ENCODE data around the gene EGFR. TPM values are rescaled to one million over a fixed set of nuclear protein-coding genes. Genes with fewer than 3 reads are reported as not detected.
A peak's percentile ranks its signal among the peaks of the same experiment; 100 is the strongest.

The EGFR gene
- total RNA-seq, 4 donors from 2014 or later: 45.5 to 61.1 (median 56.9) TPM

DNA sequence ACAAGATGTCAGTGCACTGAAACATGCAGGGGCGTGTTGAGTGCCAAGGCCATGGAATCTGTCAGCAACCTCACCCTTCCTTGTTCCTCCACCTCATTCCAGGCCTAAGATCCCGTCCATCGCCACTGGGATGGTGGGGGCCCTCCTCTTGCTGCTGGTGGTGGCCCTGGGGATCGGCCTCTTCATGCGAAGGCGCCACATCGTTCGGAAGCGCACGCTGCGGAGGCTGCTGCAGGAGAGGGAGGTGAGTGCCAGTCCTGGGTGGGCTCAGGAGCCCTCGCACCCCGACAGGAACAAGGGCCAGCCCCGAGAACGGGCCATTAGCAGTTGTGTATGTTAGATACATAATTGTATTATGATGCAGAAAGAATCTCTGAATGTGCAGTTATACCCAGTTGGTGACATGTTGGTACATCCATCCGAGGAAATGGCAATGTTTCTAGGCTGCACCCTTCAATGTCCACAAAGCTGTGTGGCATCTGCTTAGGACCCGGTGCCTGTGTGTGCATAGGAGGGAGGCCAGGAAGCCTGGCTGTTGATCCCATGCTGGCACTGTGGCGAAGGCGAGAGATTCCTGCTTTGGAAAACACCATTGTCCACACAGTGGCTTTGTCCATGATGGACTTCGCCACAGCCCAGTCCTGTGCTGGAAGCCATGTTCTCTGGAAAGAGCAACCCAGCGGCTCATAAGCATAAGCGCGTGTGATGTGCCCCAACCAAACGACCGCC, 154.2 kb downstream of the EGFR start:
- no peaks in the 10 kb centered on the region for H3K27me3 ChIP-seq
- H3K4me3 ChIP-seq: no peak overlapping the region
- H3K36me3 ChIP-seq: peaks cover 0 to 64% (median 0%) of the 10 kb centered on the region in 3 donors
- peaks cover 0 to 12% (median 1%) of the 10 kb centered on the region in 4 donors for H3K4me1 ChIP-seq
- DNase-seq: no peak
- H3K9me3 ChIP-seq: no peaks in the 10 kb centered on the region
- H3K27ac ChIP-seq: no peak overlapping the region
- TF ChIP-seq CTCF (IDR thresholded peaks at IDR 0.05) (no peak), POLR2A (IDR thresholded peaks at IDR 0.05) (no peak)

DNA sequence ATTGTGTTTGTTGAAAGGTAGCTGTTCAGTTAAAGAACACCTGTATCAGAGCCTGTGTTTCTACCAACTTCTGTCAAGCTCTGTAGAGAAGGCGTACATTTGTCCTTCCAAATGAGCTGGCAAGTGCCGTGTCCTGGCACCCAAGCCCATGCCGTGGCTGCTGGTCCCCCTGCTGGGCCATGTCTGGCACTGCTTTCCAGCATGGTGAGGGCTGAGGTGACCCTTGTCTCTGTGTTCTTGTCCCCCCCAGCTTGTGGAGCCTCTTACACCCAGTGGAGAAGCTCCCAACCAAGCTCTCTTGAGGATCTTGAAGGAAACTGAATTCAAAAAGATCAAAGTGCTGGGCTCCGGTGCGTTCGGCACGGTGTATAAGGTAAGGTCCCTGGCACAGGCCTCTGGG, 154.9 kb downstream of the EGFR start:
- TF ChIP-seq CTCF (IDR thresholded peaks at IDR 0.05) (no peak), POLR2A (IDR thresholded peaks at IDR 0.05) (no peak)
- Histone ChIP-seq H3K27me3 (no peaks in the 10 kb centered on the region), H3K36me3 (peaks cover 0 to 64% (median 0%) of the 10 kb centered on the region in 3 donors), H3K4me3 (no peak overlapping the region), H3K9me3 (no peaks in the 10 kb centered on the region), H3K4me1 (peaks cover 0 to 17% (median 1%) of the 10 kb centered on the region in 4 donors), H3K27ac (no peak overlapping the region)
- no peak for DNase-seq

GRCh38 chr7:55174456-55174855, 155.6 kb downstream of the EGFR start:
- DNase-seq: no peak
- no peak overlapping the region for H3K4me3 ChIP-seq
- no peaks in the 10 kb centered on the region for H3K27me3 ChIP-seq
- TF ChIP-seq POLR2A (IDR thresholded peaks at IDR 0.05): no peak
- no peak for TF ChIP-seq CTCF (IDR thresholded peaks at IDR 0.05)
- no peak overlapping the region for H3K27ac ChIP-seq
- no peaks in the 10 kb centered on the region for H3K9me3 ChIP-seq
- peaks cover 0 to 24% (median 1%) of the 10 kb centered on the region in 4 donors for H3K4me1 ChIP-seq
- peaks cover 0 to 64% (median 0%) of the 10 kb centered on the region in 3 donors for H3K36me3 ChIP-seq

- no peak overlapping the region for H3K27ac ChIP-seq
- no peak for TF ChIP-seq CTCF (IDR thresholded peaks at IDR 0.05)
- TF ChIP-seq POLR2A (IDR thresholded peaks at IDR 0.05): no peak
- H3K4me1 ChIP-seq: peaks cover 0 to 25% (median 1%) of the 10 kb centered on the region in 4 donors
- no peak overlapping the region for H3K4me3 ChIP-seq
- DNase-seq: no peak
- H3K27me3 ChIP-seq: no peaks in the 10 kb centered on the region
- H3K36me3 ChIP-seq: peaks cover 0 to 61% (median 0%) of the 10 kb centered on the region in 3 donors
- H3K9me3 ChIP-seq: no peaks in the 10 kb centered on the region
These were observed 156.0 kb downstream of the EGFR start for GRCh38 chr7:55174856-55175255.

GRCh38 chr7:55177068-55177530, 158.3 kb downstream of the EGFR start:
- no peaks in the 10 kb centered on the region for H3K9me3 ChIP-seq
- TF ChIP-seq POLR2A (IDR thresholded peaks at IDR 0.05) (no peak), CTCF (IDR thresholded peaks at IDR 0.05) (no peak)

More at GRCh38 chr7:55177068-55177530, 158.3 kb downstream of the EGFR start:
- no peak for DNase-seq
- peaks cover 0 to 47% (median 0%) of the 10 kb centered on the region in 3 donors for H3K36me3 ChIP-seq
- H3K4me1 ChIP-seq: peaks cover 0 to 46% (median 6%) of the 10 kb centered on the region in 4 donors
- no peak overlapping the region for H3K4me3 ChIP-seq
- H3K27me3 ChIP-seq: no peaks in the 10 kb centered on the region
- peak overlapping the region in 2 of 4 donors; percentile 75 to 85 for H3K27ac ChIP-seq
